ENCODE results near the gene RINL.
A peak's percentile ranks its signal among the peaks of the same experiment; 100 is the strongest.

RINL gene

DNA sequence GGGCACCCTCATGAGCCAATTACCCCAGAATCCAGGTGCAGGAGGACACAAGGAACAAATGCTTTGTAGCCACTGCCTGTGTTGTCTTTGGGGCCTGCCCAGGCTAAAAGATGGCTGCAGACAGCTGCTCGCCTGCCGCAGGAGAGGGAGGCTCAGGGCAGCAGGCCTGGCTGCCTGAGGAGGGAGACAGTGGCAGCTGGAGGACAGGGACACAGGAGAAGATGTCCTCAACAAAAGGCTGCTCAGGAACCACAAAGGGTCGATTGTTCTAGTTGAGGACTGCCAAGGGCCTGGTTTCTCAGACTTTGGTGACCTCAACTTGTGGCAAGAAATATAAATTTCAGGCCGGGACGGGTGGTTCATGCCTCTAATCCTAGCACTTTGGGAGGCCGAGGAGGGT lies 13.7 kb upstream of the RINL start:
- no CpG with 5 or more reads among the region's 6 CpGs for WGBS, 2 donors (ENCODE audit: extremely low coverage in 2 of 2, insufficient read length in 2 of 2, insufficient replicate concordance in 1 of 2)

DNA sequence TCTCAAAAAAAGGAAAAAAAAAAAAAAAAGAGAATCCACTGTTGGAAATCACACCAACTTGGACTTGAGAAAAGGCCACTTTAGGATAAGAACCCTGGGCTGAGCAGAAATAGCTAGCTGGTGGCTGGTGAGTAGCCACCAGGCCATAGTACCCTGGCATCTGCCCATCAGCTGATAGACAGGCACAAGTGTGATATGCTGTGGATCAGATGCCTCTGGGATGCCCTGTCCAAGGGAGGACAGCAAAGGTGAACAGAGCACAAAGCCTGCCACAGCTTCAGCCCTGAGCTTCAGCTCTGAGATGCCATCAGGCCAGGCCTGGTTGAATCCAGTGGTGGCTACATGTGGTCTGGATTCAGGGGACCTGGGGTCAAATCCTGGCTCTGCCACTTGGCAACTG lies 12.6 kb upstream of the RINL start:
- peaks cover 0 to 2% of the 10 kb centered on the region in 2 donors for H3K4me1 ChIP-seq (ENCODE audit: control insufficient read depth in 2 of 2, insufficient read depth in 1 of 2, low read depth in 1 of 2, low read length in 2 of 2)
- H3K14ac ChIP-seq (ENCODE audit: low read length): no peak overlapping the region
- H2BK5ac ChIP-seq (ENCODE audit: low read length): no peak overlapping the region
- H3K27ac ChIP-seq (replicated peaks; ENCODE audit: low read length): no peak overlapping the region
- no peak for DNase-seq (ENCODE audit: low spot score)
- H3K23ac ChIP-seq (ENCODE audit: low read depth, low read length, poor library complexity): no peak overlapping the region
- no peak overlapping the region for H2AFZ ChIP-seq (ENCODE audit: low read length)
- no peak overlapping the region for H3K18ac ChIP-seq (ENCODE audit: low read length)
- no peak overlapping the region for H3K4me2 ChIP-seq (ENCODE audit: insufficient read depth, low read length, poor library complexity, severe bottlenecking)
- peaks cover 0 to 13% of the 10 kb centered on the region in 2 donors for H3K36me3 ChIP-seq (replicated peaks in 1 of 2; ENCODE audit: control insufficient read depth in 2 of 2, insufficient read depth in 2 of 2, low read length in 2 of 2)
- H3K4me3 ChIP-seq (ENCODE audit: low read length in 2 of 2): no peak overlapping the region
- no peak overlapping the region for H4K8ac ChIP-seq (ENCODE audit: low read depth, low read length)
- H3K27me3 ChIP-seq (ENCODE audit: control insufficient read depth in 3 of 3, insufficient read depth in 3 of 3, low read depth in 1 of 3, low read length in 3 of 3): no peaks in the 10 kb centered on the region
- no peak overlapping the region for H3K9ac ChIP-seq (ENCODE audit: low read depth, low read length, poor library complexity)
- no peaks in the 10 kb centered on the region for H3K9me3 ChIP-seq (replicated peaks in 1 of 2; ENCODE audit: control insufficient read depth in 2 of 2, insufficient read depth in 1 of 2, low read depth in 1 of 2, low read length in 2 of 2)
- no peak overlapping the region for H2BK15ac ChIP-seq (ENCODE audit: low read length)
- no peak overlapping the region for H2BK120ac ChIP-seq (ENCODE audit: low read depth, low read length)
- H4K91ac ChIP-seq (ENCODE audit: low read depth, low read length, poor library complexity): no peak overlapping the region
- H2AK5ac ChIP-seq (ENCODE audit: low read depth, low read length): no peak overlapping the region
- no peaks in the 10 kb centered on the region for H3K79me1 ChIP-seq (ENCODE audit: low read depth, low read length)
- H2BK12ac ChIP-seq (ENCODE audit: low read length): no peak overlapping the region
- H3K4ac ChIP-seq (ENCODE audit: low read length): no peak overlapping the region

More for the DNA sequence above, 13.7 kb upstream of the RINL start:
- Histone ChIP-seq H3K4me2 (ENCODE audit: insufficient read depth, low read length, poor library complexity, severe bottlenecking) (no peak overlapping the region), H3K4me1 (ENCODE audit: control insufficient read depth in 2 of 2, insufficient read depth in 1 of 2, low read depth in 1 of 2, low read length in 2 of 2) (peaks cover 0 to 2% of the 10 kb centered on the region in 2 donors), H2BK5ac (ENCODE audit: low read length) (no peak overlapping the region), H2BK15ac (ENCODE audit: low read length) (no peak overlapping the region), H3K23ac (ENCODE audit: low read depth, low read length, poor library complexity) (no peak overlapping the region), H3K36me3 (replicated peaks in 1 of 2; ENCODE audit: control insufficient read depth in 2 of 2, insufficient read depth in 2 of 2, low read length in 2 of 2) (peaks cover 0 to 13% of the 10 kb centered on the region in 2 donors), H4K91ac (ENCODE audit: low read depth, low read length, poor library complexity) (no peak overlapping the region), H3K9me3 (replicated peaks in 1 of 2; ENCODE audit: control insufficient read depth in 2 of 2, insufficient read depth in 1 of 2, low read depth in 1 of 2, low read length in 2 of 2) (no peaks in the 10 kb centered on the region), H3K9ac (ENCODE audit: low read depth, low read length, poor library complexity) (no peak overlapping the region), H2AK5ac (ENCODE audit: low read depth, low read length) (no peak overlapping the region), H3K4ac (ENCODE audit: low read length) (no peak overlapping the region), H3K27me3 (ENCODE audit: control insufficient read depth in 3 of 3, insufficient read depth in 3 of 3, low read depth in 1 of 3, low read length in 3 of 3) (no peaks in the 10 kb centered on the region), H3K18ac (ENCODE audit: low read length) (no peak overlapping the region), H3K14ac (ENCODE audit: low read length) (no peak overlapping the region), H3K4me3 (ENCODE audit: low read length in 2 of 2) (no peak overlapping the region), H3K79me1 (ENCODE audit: low read depth, low read length) (no peaks in the 10 kb centered on the region), H2BK12ac (ENCODE audit: low read length) (no peak overlapping the region), H3K27ac (replicated peaks; ENCODE audit: low read length) (no peak overlapping the region), H2BK120ac (ENCODE audit: low read depth, low read length) (no peak overlapping the region), H2AFZ (ENCODE audit: low read length) (no peak overlapping the region), H4K8ac (ENCODE audit: low read depth, low read length) (no peak overlapping the region)
- no peak for DNase-seq (ENCODE audit: low spot score)

DNA sequence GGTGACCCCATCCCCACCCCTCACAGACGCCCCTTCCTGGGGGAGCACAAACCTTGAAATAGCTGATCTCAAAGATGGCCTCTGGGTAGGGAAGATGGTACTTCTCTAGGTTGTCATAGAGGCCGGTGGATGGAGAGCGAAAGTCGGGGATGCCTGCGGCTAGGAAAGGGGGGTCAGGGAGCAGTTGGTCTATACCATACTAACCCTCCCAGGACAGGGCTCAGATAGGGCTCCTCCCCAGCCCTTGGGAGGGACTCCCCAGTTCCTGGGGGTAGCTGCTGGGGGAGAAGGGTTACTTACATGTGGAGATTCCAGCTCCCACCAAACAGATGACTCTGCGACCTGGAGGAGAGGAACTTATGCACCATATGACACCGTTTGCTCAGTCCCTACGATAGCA lies 11.7 kb upstream of the RINL start:
- Histone ChIP-seq H3K27ac (replicated peaks; ENCODE audit: low read length) (no peak overlapping the region), H3K18ac (ENCODE audit: low read length) (no peak overlapping the region), H3K27me3 (ENCODE audit: control insufficient read depth in 3 of 3, insufficient read depth in 3 of 3, low read depth in 1 of 3, low read length in 3 of 3) (no peaks in the 10 kb centered on the region), H3K4me1 (ENCODE audit: control insufficient read depth in 2 of 2, insufficient read depth in 1 of 2, low read depth in 1 of 2, low read length in 2 of 2) (peaks cover 0 to 2% of the 10 kb centered on the region in 2 donors), H3K79me1 (ENCODE audit: low read depth, low read length) (no peaks in the 10 kb centered on the region), H3K4ac (ENCODE audit: low read length) (no peak overlapping the region), H3K9ac (ENCODE audit: low read depth, low read length, poor library complexity) (no peak overlapping the region), H3K23ac (ENCODE audit: low read depth, low read length, poor library complexity) (no peak overlapping the region), H3K4me3 (ENCODE audit: low read length in 2 of 2) (no peak overlapping the region), H2BK12ac (ENCODE audit: low read length) (no peak overlapping the region), H2AFZ (ENCODE audit: low read length) (no peak overlapping the region), H2BK120ac (ENCODE audit: low read depth, low read length) (no peak overlapping the region), H3K9me3 (replicated peaks in 1 of 2; ENCODE audit: control insufficient read depth in 2 of 2, insufficient read depth in 1 of 2, low read depth in 1 of 2, low read length in 2 of 2) (no peaks in the 10 kb centered on the region), H3K14ac (ENCODE audit: low read length) (no peak overlapping the region), H3K36me3 (replicated peaks in 1 of 2; ENCODE audit: control insufficient read depth in 2 of 2, insufficient read depth in 2 of 2, low read length in 2 of 2) (peaks cover 0 to 13% of the 10 kb centered on the region in 2 donors), H2BK15ac (ENCODE audit: low read length) (no peak overlapping the region), H3K4me2 (ENCODE audit: insufficient read depth, low read length, poor library complexity, severe bottlenecking) (no peak overlapping the region), H2BK5ac (ENCODE audit: low read length) (no peak overlapping the region), H2AK5ac (ENCODE audit: low read depth, low read length) (no peak overlapping the region), H4K8ac (ENCODE audit: low read depth, low read length) (no peak overlapping the region), H4K91ac (ENCODE audit: low read depth, low read length, poor library complexity) (no peak overlapping the region)
- WGBS, 2 donors (ENCODE audit: extremely low coverage in 2 of 2, insufficient read length in 2 of 2, insufficient replicate concordance in 1 of 2): no CpG with 5 or more reads among the region's 8 CpGs
- DNase-seq (ENCODE audit: low spot score): no peak

DNA sequence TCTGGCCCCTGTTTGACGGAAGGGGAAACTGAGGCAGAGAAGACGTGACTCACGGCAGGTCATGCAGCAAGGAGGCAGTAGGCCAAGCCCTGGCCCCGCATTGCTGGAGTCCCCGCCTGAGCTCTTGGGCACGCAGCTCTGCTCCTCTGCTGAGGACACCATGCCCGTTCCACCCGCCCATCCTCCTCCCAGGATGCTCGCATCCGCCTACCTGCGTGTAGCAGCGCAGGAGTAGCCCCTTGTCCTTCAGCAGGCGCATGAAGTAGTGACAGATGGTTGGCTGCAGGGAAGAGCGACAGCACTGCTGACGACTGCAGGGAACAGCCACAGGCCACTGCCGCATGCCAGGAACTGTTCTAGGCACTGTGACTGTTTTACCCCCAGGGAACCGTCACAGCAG lies 10.8 kb upstream of the RINL start:
- no peaks in the 10 kb centered on the region for H3K79me1 ChIP-seq (ENCODE audit: low read depth, low read length)
- no peak overlapping the region for H2BK12ac ChIP-seq (ENCODE audit: low read length)
- H2BK120ac ChIP-seq (ENCODE audit: low read depth, low read length): no peak overlapping the region
- peaks cover 0 to 2% of the 10 kb centered on the region in 2 donors for H3K4me1 ChIP-seq (ENCODE audit: control insufficient read depth in 2 of 2, insufficient read depth in 1 of 2, low read depth in 1 of 2, low read length in 2 of 2)
- no peak for DNase-seq (ENCODE audit: low spot score)
- peaks cover 0 to 13% of the 10 kb centered on the region in 2 donors for H3K36me3 ChIP-seq (replicated peaks in 1 of 2; ENCODE audit: control insufficient read depth in 2 of 2, insufficient read depth in 2 of 2, low read length in 2 of 2)
- no CpG with 5 or more reads among the region's 17 CpGs for WGBS, 2 donors (ENCODE audit: extremely low coverage in 2 of 2, insufficient read length in 2 of 2, insufficient replicate concordance in 1 of 2)
- no peak overlapping the region for H4K8ac ChIP-seq (ENCODE audit: low read depth, low read length)
- H4K91ac ChIP-seq (ENCODE audit: low read depth, low read length, poor library complexity): no peak overlapping the region
- H3K27ac ChIP-seq (replicated peaks; ENCODE audit: low read length): no peak overlapping the region
- H3K4me3 ChIP-seq (ENCODE audit: low read length in 2 of 2): no peak overlapping the region
- no peak overlapping the region for H2AFZ ChIP-seq (ENCODE audit: low read length)
- no peak overlapping the region for H3K4me2 ChIP-seq (ENCODE audit: insufficient read depth, low read length, poor library complexity, severe bottlenecking)
- peak overlapping the region; percentile 66 for H2AK5ac ChIP-seq (ENCODE audit: low read depth, low read length)
- H3K14ac ChIP-seq (ENCODE audit: low read length): no peak overlapping the region
- H2BK5ac ChIP-seq (ENCODE audit: low read length): peak overlapping the region; percentile 4
- H3K27me3 ChIP-seq (ENCODE audit: control insufficient read depth in 3 of 3, insufficient read depth in 3 of 3, low read depth in 1 of 3, low read length in 3 of 3): no peaks in the 10 kb centered on the region
- no peak overlapping the region for H3K4ac ChIP-seq (ENCODE audit: low read length)
- no peak overlapping the region for H3K23ac ChIP-seq (ENCODE audit: low read depth, low read length, poor library complexity)
- H2BK15ac ChIP-seq (ENCODE audit: low read length): peak overlapping the region; percentile 20
- H3K9me3 ChIP-seq (replicated peaks in 1 of 2; ENCODE audit: control insufficient read depth in 2 of 2, insufficient read depth in 1 of 2, low read depth in 1 of 2, low read length in 2 of 2): no peaks in the 10 kb centered on the region
- H3K18ac ChIP-seq (ENCODE audit: low read length): no peak overlapping the region
- H3K9ac ChIP-seq (ENCODE audit: low read depth, low read length, poor library complexity): no peak overlapping the region

Data from neuronal stem cell (in vitro differentiated cells).